SH-SY5Y (cell line): ENCODE data around the gene KIAA1217.

Experiments used
- GATA2 ChIP-seq: IDR thresholded peaks from 2 replicates; pipeline ENCODE4 v1.6.1; 2011; ENCODE audit warnings: mild to moderate bottlenecking, low read depth, low read length
- GATA3 ChIP-seq: IDR thresholded peaks from 2 replicates; pipeline ENCODE4 v1.6.1; 2011; ENCODE audit warnings: low read depth, mild to moderate bottlenecking, low read length, moderate library complexity

- TF ChIP-seq GATA2 (no peak), GATA3 (no peak)
These were observed 288.0 kb downstream of the KIAA1217 start for GRCh38 chr10:24496906-24497305.
